GM21825 (cell line): Measurements from ENCODE around the gene CHRNB2.

Source experiments
- ATAC-seq: cut with Tn5 transposase; IDR thresholded peaks from one replicate; pipeline ENCODE4 v1.9.1; 2021; ENCODE audit warnings: mild to moderate bottlenecking, moderate library complexity; ENCODE audit not compliant: unreplicated experiment

Gene CHRNB2

GRCh38 chr1:154552036-154552435 lies 15.5 kb upstream of the CHRNB2 start:
- ATAC-seq: no peak

GRCh38 chr1:154553056-154554030 lies 14.2 kb upstream of the CHRNB2 start:
- no peak for ATAC-seq

- no peak for ATAC-seq
Measured at GRCh38 chr1:154556422-154556821, 11.2 kb upstream of the CHRNB2 start.

GRCh38 chr1:154557248-154557938 lies 10.2 kb upstream of the CHRNB2 start:
- no peak for ATAC-seq

- peak; percentile 18 for ATAC-seq
Measured at GRCh38 chr1:154557939-154558719, 9.4 kb upstream of the CHRNB2 start, which contains the start of gene UBE2Q1. Gene UBE2Q1 (minus strand): TSS chr1:154558662. CDS start chr1:154558553, 109 bp downstream.

GRCh38 chr1:154558720-154559465 lies 8.7 kb upstream of the CHRNB2 start:
- ATAC-seq: peak; percentile 78

GRCh38 chr1:154559466-154560044 lies 8.0 kb upstream of the CHRNB2 start:
- ATAC-seq: peak; percentile 51

- no peak for ATAC-seq
Measured at GRCh38 chr1:154565876-154566275, 1.7 kb upstream of the CHRNB2 start.

- no peak for ATAC-seq
Measured at GRCh38 chr1:154568157-154568815, 708 bp downstream of the CHRNB2 start.

- ATAC-seq: no peak
Measured at GRCh38 chr1:154571244-154571963, 3.8 kb downstream of the CHRNB2 start.

GRCh38 chr1:154571964-154572288 lies 4.3 kb downstream of the CHRNB2 start:
- ATAC-seq: no peak

- ATAC-seq: no peak
Measured at GRCh38 chr1:154572468-154573167, 5.0 kb downstream of the CHRNB2 start.

- no peak for ATAC-seq
Measured at GRCh38 chr1:154573168-154573510, 5.6 kb downstream of the CHRNB2 start.

GRCh38 chr1:154574716-154575115 lies 7.1 kb downstream of the CHRNB2 start:
- no peak for ATAC-seq

GRCh38 chr1:154575147-154575927 lies 7.8 kb downstream of the CHRNB2 start:
- no peak for ATAC-seq

GRCh38 chr1:154575951-154576566 lies 8.5 kb downstream of the CHRNB2 start:
- ATAC-seq: no peak

- no peak for ATAC-seq
Measured at GRCh38 chr1:154577346-154578057, 9.9 kb downstream of the CHRNB2 start.
